ENCODE results near the gene RIMS4.

Gene RIMS4

DNA sequence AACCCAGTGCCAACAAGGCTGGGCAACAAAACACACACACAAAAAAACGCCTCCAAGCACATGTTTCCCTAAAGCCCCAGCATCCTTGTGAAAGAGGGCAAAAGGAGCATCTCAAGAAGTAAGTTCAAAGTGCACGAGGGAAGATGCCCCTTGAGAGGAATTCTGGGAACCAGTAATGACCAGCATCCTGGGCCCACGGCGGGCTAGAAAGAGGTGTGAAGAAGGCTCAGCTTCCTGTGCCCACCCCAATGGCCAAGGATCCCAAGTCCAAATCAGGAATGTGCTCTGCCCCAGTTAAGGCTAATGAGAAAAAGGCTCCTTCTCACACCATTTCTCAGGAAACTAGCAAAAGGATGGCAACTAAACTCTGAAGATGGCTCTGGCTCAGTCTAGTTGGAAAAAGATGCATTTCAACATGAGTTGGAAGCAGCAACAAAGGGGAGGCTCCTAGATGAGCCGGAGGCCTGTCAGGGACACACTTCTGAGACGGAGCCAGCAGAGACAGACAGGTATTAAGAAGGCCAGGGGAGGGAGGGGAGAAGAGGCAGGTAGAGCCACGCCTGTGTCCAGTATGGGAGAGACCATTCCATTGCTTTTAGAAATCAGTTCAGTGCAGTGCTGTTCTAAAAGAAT, 3.2 kb downstream of the RIMS4 start:
- H3K27ac ChIP-seq (ENCODE audit: low read length) = no peak overlapping the region
- H3K27me3 ChIP-seq (replicated peaks; ENCODE audit: insufficient read depth, low read length) = peaks cover 44% of the 10 kb centered on the region
- H2AFZ ChIP-seq (ENCODE audit: low read length) = no peak overlapping the region

DNA sequence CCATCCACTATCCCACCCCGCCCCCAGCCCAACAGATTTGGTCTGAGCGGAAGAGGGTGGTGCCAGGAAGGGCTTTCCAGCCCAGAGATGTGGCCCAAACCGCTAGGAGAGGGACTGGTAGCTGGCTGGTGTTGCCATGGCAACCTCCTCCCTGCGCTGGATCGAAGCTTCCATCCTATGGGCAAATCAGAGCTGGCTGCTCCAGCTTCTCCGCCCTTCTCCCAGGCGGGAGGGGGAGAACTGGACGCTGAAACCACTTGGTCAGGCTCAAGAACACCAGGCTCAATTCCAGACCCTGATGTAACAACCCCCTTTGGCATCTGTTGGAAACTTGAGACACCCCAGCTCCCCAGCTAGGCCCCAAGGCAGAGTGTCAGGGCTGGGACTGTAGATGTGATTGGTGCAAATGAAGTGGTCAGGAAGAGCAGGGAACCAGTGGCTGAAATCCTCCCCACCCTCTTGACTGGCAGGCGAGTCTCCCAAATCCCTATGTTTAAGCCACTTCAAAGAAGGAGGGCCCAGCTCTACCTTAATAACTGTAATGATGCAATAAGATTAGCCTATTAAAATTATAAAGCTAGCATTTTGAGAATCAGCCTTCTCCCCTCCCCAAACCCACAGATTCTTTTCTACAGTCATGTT, 4.2 kb downstream of the RIMS4 start:
- no peak for DNase-seq
- no peak overlapping the region for H3K4me2 ChIP-seq (ENCODE audit: low read depth, low read length)

More for the DNA sequence above, 3.2 kb downstream of the RIMS4 start:
- no peak overlapping the region for H3K9ac ChIP-seq (ENCODE audit: low read length)
- TF ChIP-seq, protein P1, sequence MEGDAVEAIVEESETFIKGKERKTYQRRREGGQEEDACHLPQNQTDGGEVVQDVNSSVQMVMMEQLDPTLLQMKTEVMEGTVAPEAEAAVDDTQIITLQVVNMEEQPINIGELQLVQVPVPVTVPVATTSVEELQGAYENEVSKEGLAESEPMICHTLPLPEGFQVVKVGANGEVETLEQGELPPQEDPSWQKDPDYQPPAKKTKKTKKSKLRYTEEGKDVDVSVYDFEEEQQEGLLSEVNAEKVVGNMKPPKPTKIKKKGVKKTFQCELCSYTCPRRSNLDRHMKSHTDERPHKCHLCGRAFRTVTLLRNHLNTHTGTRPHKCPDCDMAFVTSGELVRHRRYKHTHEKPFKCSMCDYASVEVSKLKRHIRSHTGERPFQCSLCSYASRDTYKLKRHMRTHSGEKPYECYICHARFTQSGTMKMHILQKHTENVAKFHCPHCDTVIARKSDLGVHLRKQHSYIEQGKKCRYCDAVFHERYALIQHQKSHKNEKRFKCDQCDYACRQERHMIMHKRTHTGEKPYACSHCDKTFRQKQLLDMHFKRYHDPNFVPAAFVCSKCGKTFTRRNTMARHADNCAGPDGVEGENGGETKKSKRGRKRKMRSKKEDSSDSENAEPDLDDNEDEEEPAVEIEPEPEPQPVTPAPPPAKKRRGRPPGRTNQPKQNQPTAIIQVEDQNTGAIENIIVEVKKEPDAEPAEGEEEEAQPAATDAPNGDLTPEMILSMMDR (IDR thresholded peaks at IDR 0.05; ENCODE audit: low read length) = no peak
- no peak for TF ChIP-seq EZH2phosphoT487 (IDR thresholded peaks at IDR 0.05; ENCODE audit: low read length)
- no peak for TF ChIP-seq EZH2 (optimal IDR thresholded peaks at IDR 0.05; ENCODE audit: low read depth, low read length)
- no peaks in the 10 kb centered on the region for H3K36me3 ChIP-seq (replicated peaks; ENCODE audit: insufficient read depth, low read length)
- no peaks in the 10 kb centered on the region for H3K4me1 ChIP-seq (ENCODE audit: low read length)
- H3K4me3 ChIP-seq (ENCODE audit: low read length) = no peak overlapping the region
- DNase-seq = no peak
- no peaks in the 10 kb centered on the region for H3F3A ChIP-seq (ENCODE audit: insufficient read depth, low read length)
- H3K79me2 ChIP-seq (ENCODE audit: low read length) = no peaks in the 10 kb centered on the region
- no peaks in the 10 kb centered on the region for H3K9me2 ChIP-seq (replicated peaks; ENCODE audit: insufficient read depth, low read length)
- H3K9me3 ChIP-seq (replicated peaks; ENCODE audit: insufficient read depth, low read length) = no peaks in the 10 kb centered on the region
- no peak overlapping the region for H3K4me2 ChIP-seq (ENCODE audit: low read depth, low read length)
- H4K20me1 ChIP-seq (ENCODE audit: insufficient read depth, low read length) = no peaks in the 10 kb centered on the region

DNA sequence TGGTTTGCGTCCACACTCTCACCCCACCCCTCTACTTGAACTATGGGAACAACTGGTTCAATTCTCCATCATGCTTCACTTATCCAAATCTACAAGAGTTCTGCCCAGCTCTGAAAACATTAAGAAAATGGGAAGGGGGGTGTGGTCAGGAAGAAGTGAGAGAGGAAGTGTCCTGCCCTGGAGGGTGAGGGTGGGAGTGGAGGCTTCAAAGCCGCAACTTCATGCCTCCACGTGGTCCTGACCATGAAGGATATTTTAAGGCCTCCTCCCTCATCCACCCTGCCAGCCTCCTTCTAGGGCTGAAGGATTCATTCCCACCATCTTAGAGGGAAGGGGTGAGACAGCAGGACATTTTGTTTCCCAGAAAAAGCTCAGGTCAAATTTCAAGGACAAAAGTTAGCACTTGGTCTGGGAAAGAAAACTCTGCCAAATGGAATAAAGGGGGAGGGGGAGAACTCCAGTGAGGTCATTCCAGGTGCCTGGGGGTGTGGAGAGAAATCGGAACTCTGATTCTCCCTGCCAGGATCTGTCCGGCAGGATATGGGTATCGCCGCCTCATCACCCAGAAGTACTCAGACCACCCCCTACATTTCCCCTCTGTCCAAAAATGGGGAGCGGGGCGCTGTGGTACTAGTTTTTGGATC, 4.9 kb downstream of the RIMS4 start:
- Histone ChIP-seq H3K4me3 (ENCODE audit: low read length) (no peak overlapping the region), H3F3A (ENCODE audit: insufficient read depth, low read length) (no peaks in the 10 kb centered on the region), H4K20me1 (ENCODE audit: insufficient read depth, low read length) (no peaks in the 10 kb centered on the region), H3K4me1 (ENCODE audit: low read length) (no peaks in the 10 kb centered on the region), H2AFZ (ENCODE audit: low read length) (no peak overlapping the region), H3K9ac (ENCODE audit: low read length) (no peak overlapping the region), H3K27me3 (replicated peaks; ENCODE audit: insufficient read depth, low read length) (peaks cover 35% of the 10 kb centered on the region), H3K36me3 (replicated peaks; ENCODE audit: insufficient read depth, low read length) (no peaks in the 10 kb centered on the region), H3K4me2 (ENCODE audit: low read depth, low read length) (no peak overlapping the region), H3K9me2 (replicated peaks; ENCODE audit: insufficient read depth, low read length) (no peaks in the 10 kb centered on the region), H3K27ac (ENCODE audit: low read length) (no peak overlapping the region), H3K9me3 (replicated peaks; ENCODE audit: insufficient read depth, low read length) (no peaks in the 10 kb centered on the region), H3K79me2 (ENCODE audit: low read length) (no peaks in the 10 kb centered on the region)
- no peak for DNase-seq
- TF ChIP-seq EZH2 (optimal IDR thresholded peaks at IDR 0.05; ENCODE audit: low read depth, low read length) (no peak), EZH2phosphoT487 (IDR thresholded peaks at IDR 0.05; ENCODE audit: low read length) (no peak)
- TF ChIP-seq, protein P1 (IDR thresholded peaks at IDR 0.05; ENCODE audit: low read length) = no peak

More for the DNA sequence above, 4.2 kb downstream of the RIMS4 start:
- H2AFZ ChIP-seq (ENCODE audit: low read length) = no peak overlapping the region
- no peak overlapping the region for H3K9ac ChIP-seq (ENCODE audit: low read length)
- H3K4me1 ChIP-seq (ENCODE audit: low read length) = no peaks in the 10 kb centered on the region
- no peaks in the 10 kb centered on the region for H3K9me2 ChIP-seq (replicated peaks; ENCODE audit: insufficient read depth, low read length)
- H3K27ac ChIP-seq (ENCODE audit: low read length) = no peak overlapping the region
- H3K9me3 ChIP-seq (replicated peaks; ENCODE audit: insufficient read depth, low read length) = no peaks in the 10 kb centered on the region
- H4K20me1 ChIP-seq (ENCODE audit: insufficient read depth, low read length) = no peaks in the 10 kb centered on the region
- TF ChIP-seq EZH2phosphoT487 (IDR thresholded peaks at IDR 0.05; ENCODE audit: low read length) (no peak), EZH2 (optimal IDR thresholded peaks at IDR 0.05; ENCODE audit: low read depth, low read length) (no peak)
- no peaks in the 10 kb centered on the region for H3K79me2 ChIP-seq (ENCODE audit: low read length)
- no peaks in the 10 kb centered on the region for H3F3A ChIP-seq (ENCODE audit: insufficient read depth, low read length)
- no peaks in the 10 kb centered on the region for H3K36me3 ChIP-seq (replicated peaks; ENCODE audit: insufficient read depth, low read length)
- no peak overlapping the region for H3K4me3 ChIP-seq (ENCODE audit: low read length)
- H3K27me3 ChIP-seq (replicated peaks; ENCODE audit: insufficient read depth, low read length) = peaks cover 39% of the 10 kb centered on the region

Measured in MM.1S (cell line).